Caco-2 (cell line): ENCODE measurements around the gene EVC2. TPM values are rescaled to one million over a fixed set of nuclear protein-coding genes. Genes with fewer than 3 reads are reported as not detected.

Source experiments
- BruUV-seq: library from RNA; stranded (reverse); fragments of 400-500 nt; replicated peaks from 2 replicates; lab custom pipeline; 2021; lab: Mats Ljungman, UMichigan
- CTCF ChIA-PET: fragments of 300-600 bp; sonication (Branson Sonifier 250); formaldehyde crosslinking; loops from one replicate; lab custom pipeline; 2022; ENCODE audit warnings: antibody characterized with exemption; lab: Charles Lee
- POLR2A ChIA-PET: fragments of 300-600 bp; sonication (Branson Sonifier 250); formaldehyde crosslinking; loops from one replicate; lab custom pipeline; 2022; ENCODE audit warnings: antibody characterized with exemption; lab: Charles Lee
- DNase-seq, 2 experiments: peaks; one replicate each; pipeline versions ENCODE4 v3.0.0 to v3.0.0-alpha.2; 2020 to 2022
- H3K27me3 ChIP-seq: replicated peaks from 2 replicates; pipeline ENCODE4 v1.6.0; 2011; ENCODE audit warnings: low read length; ENCODE audit not compliant: control insufficient read depth, insufficient read depth
- H3K36me3 ChIP-seq: 2 replicates; pipeline ENCODE4 v1.5.1; 2011; ENCODE audit warnings: low read length; ENCODE audit not compliant: control insufficient read depth, insufficient read depth
- H3K4me1 ChIP-seq: fragments of 250-450 bp; sonication (Bioruptor Pico); 2 replicates; pipeline ENCODE4 v1.5.1; 2020; ENCODE audit warnings: mild to moderate bottlenecking
- H3K4me3 ChIP-seq: 2 replicates; pipeline ENCODE4 v1.5.1; 2011; ENCODE audit warnings: low read depth, mild to moderate bottlenecking, control low read depth, low read length
- H3K9me3 ChIP-seq: fragments of 250-450 bp; sonication (Bioruptor Pico); 2 replicates; pipeline ENCODE4 v1.5.1; 2020; ENCODE audit warnings: mild to moderate bottlenecking, moderate library complexity
- H3K27ac Mint-ChIP-seq: one replicate; pipeline ENCODE4 v1.8.0; 2022; ENCODE audit warnings: mixed read lengths; ENCODE audit not compliant: unreplicated experiment
- H3K27me3 Mint-ChIP-seq: one replicate; pipeline ENCODE4 v1.8.0; 2022; ENCODE audit warnings: mixed read lengths; ENCODE audit not compliant: insufficient read depth, unreplicated experiment
- H3K36me3 Mint-ChIP-seq: one replicate; pipeline ENCODE4 v1.8.0; 2022; ENCODE audit warnings: mild to moderate bottlenecking, mixed read lengths; ENCODE audit not compliant: insufficient read depth, unreplicated experiment
- H3K4me1 Mint-ChIP-seq: one replicate; pipeline ENCODE4 v1.8.0; 2022; ENCODE audit warnings: low read depth, mixed read lengths; ENCODE audit not compliant: unreplicated experiment
- H3K4me3 Mint-ChIP-seq: one replicate; pipeline ENCODE4 v1.8.0; 2022; ENCODE audit warnings: mild to moderate bottlenecking, moderate library complexity, mixed read lengths; ENCODE audit not compliant: unreplicated experiment
- H3K9me3 Mint-ChIP-seq: one replicate; pipeline ENCODE4 v1.8.0; 2022; ENCODE audit warnings: mixed read lengths; ENCODE audit not compliant: unreplicated experiment
- intact Hi-C: fragments of 100-400 bp; cut with micrococcal nuclease; formaldehyde crosslinking; loops from one replicate; pipeline ENCODE4 v1.10.0; 2022; ENCODE audit not compliant: unreplicated experiment
- total RNA-seq: library from RNA; stranded (reverse); gene quantifications from 2 replicates; pipeline ENCODE4 v1.2.3, GENCODE V29; 2022
- TF ChIP-seq, protein P1 (sequence below), 2 experiments: fragments of 200-600 bp in 1 of 2; IDR thresholded peaks; 1 replicate in 1 of 2; 2 replicates in 1 of 2; pipeline versions ENCODE4 v1.5.1 to v1.8.0; 2011 to 2022; ENCODE audit warnings: antibody characterized with exemption in 1 of 2, control low read depth in 1 of 2, inconsistent platforms in 1 of 2, low read depth in 1 of 2, low read length in 1 of 2, mild to moderate bottlenecking in 1 of 2, moderate library complexity in 1 of 2; ENCODE audit not compliant: insufficient read depth in 1 of 2, severe bottlenecking in 1 of 2, unreplicated experiment in 1 of 2

EVC2 gene
- total RNA-seq, 1 experiment from 2014 or later: not detected

DNA sequence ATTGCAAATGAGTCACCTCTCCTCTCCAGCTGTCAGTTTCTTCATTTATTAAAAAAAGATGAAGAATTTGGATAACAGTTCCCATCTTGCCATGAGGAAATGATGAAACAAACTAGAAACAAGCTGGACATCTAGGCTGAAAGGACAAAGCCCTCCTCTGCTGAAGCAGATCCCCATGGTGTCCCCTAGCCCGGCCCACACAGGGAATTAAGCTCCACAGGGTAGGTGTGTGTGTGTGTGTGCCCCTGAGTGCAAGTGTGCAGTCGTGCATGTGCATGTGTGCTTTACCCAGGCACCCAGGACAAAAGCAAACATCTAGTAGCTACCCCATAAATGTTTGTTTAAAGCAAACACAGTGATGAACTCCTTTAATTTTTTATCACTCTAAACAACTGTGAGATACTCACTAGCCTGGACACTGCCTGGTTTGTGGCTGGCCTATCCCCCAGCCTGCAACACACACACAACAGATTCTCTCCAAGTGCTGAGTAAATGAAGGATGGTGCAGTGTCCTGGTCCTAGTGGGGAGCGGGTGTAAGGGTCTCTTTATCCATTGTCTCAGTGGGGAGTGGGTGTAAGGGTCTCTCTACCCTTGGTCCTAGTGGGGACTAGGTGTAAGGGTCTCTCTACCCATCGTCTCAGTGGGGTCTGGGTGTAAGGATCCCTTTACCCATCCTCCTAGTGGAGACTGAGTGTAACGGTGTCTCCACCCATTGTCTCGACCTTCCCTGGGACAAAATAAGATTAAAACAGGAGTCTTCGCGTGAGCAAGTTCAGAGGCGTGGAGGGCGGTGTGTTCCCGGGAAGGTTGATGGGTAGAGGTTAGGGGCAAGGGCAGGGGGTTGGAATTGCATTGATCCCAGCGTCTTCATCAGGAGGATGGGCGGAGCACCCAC, 2.0 kb upstream of the EVC2 start:
- TF ChIP-seq, protein P1, sequence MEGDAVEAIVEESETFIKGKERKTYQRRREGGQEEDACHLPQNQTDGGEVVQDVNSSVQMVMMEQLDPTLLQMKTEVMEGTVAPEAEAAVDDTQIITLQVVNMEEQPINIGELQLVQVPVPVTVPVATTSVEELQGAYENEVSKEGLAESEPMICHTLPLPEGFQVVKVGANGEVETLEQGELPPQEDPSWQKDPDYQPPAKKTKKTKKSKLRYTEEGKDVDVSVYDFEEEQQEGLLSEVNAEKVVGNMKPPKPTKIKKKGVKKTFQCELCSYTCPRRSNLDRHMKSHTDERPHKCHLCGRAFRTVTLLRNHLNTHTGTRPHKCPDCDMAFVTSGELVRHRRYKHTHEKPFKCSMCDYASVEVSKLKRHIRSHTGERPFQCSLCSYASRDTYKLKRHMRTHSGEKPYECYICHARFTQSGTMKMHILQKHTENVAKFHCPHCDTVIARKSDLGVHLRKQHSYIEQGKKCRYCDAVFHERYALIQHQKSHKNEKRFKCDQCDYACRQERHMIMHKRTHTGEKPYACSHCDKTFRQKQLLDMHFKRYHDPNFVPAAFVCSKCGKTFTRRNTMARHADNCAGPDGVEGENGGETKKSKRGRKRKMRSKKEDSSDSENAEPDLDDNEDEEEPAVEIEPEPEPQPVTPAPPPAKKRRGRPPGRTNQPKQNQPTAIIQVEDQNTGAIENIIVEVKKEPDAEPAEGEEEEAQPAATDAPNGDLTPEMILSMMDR (IDR thresholded peaks at IDR 0.05; ENCODE audit: insufficient read depth in 1 of 2, low read depth in 1 of 2, low read length in 1 of 2, severe bottlenecking in 1 of 2, unreplicated experiment in 1 of 2): no peak
- ChIA-PET CTCF (no interaction called here), POLR2A (no interaction called here)
- H3K27ac Mint-ChIP-seq: no peak overlapping the region
- Histone ChIP-seq H3K4me3 (no peak overlapping the region), H3K36me3 (no peaks in the 10 kb centered on the region), H3K27me3 (no peaks in the 10 kb centered on the region), H3K9me3 (0 out of 2 replicates have a peak, but pooled peaks cover 2% of the 10 kb centered on the region), H3K4me1 (no peaks in the 10 kb centered on the region)
- H3K27me3 Mint-ChIP-seq: no peaks in the 10 kb centered on the region
- peaks cover 13% of the 10 kb centered on the region for H3K9me3 Mint-ChIP-seq
- H3K36me3 Mint-ChIP-seq: no peaks in the 10 kb centered on the region
- no TSS peak for BruUV-seq
- intact Hi-C loops: no loop called here
- H3K4me1 Mint-ChIP-seq: no peaks in the 10 kb centered on the region
- no peak overlapping the region for H3K4me3 Mint-ChIP-seq
- no peak for DNase-seq

DNA sequence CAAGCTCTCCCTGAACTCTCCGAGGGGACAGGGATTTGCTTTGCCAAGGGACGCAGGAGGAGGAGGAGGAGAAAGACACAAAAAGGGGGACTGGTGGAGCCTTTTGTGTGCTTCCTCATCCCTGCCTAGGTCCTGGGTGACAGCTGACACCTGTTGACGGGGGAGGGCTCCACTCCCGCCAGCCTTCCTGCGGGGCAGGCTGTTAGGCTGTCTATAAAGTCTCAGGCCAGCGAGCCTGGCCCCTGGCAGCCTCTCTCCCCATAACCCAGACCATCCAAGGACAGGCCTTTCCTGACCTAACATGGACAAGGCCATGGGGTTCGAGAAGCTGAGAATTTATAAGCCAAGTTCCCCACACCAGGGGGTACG, 832 bp upstream of the EVC2 start:
- Histone ChIP-seq H3K4me3 (no peak overlapping the region), H3K9me3 (no peaks in the 10 kb centered on the region), H3K27me3 (no peaks in the 10 kb centered on the region), H3K4me1 (no peaks in the 10 kb centered on the region), H3K36me3 (no peaks in the 10 kb centered on the region)
- H3K27me3 Mint-ChIP-seq: no peaks in the 10 kb centered on the region
- POLR2A ChIA-PET: no interaction called here
- CTCF ChIA-PET: no interaction called here
- DNase-seq: no peak
- no peak overlapping the region for H3K27ac Mint-ChIP-seq
- BruUV-seq: no TSS peak
- H3K9me3 Mint-ChIP-seq: peaks cover 7% of the 10 kb centered on the region
- H3K4me1 Mint-ChIP-seq: no peaks in the 10 kb centered on the region
- TF ChIP-seq, protein P1 (IDR thresholded peaks at IDR 0.05; ENCODE audit: insufficient read depth in 1 of 2, low read depth in 1 of 2, low read length in 1 of 2, severe bottlenecking in 1 of 2, unreplicated experiment in 1 of 2): no peak
- H3K36me3 Mint-ChIP-seq: no peaks in the 10 kb centered on the region
- intact Hi-C loops: no loop called here
- H3K4me3 Mint-ChIP-seq: no peak overlapping the region

DNA sequence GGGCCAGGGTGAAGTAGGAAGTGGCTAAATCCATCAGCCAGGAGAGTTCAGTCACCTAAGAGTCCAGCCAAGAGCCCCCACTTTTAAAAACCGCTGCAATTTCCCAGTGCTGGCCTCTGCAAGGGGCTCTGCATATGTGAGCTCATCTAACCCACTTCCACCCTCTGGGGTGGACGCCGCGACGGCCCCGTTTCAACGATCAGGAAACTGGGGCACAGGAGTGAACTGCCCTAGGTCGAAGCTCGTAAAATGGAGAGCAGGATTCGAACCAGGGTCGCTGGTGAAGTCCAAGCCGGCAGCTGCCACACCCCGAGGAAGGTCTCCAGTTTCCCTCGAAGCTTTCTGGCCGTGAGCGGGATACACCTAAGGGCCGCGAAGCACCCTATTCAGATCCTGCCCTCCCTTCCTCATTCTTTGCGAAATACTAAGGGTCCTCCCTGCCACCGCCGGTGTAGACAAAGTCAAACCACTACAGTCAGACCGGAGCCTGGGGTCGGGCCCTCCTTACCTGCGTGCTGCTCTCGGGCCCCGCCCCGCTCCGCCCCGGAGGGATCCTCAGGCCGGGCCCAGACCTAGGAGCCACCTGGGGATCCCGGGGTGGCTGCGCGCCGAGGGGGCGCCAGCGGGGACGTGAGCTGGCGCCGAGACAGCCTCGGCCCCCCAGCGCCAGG, 446 bp downstream of the EVC2 start:
- intact Hi-C loops: no loop called here
- POLR2A ChIA-PET: no interaction called here
- peaks cover 4% of the 10 kb centered on the region for H3K27me3 Mint-ChIP-seq
- TF ChIP-seq, protein P1 (IDR thresholded peaks at IDR 0.05; ENCODE audit: insufficient read depth in 1 of 2, low read depth in 1 of 2, low read length in 1 of 2, severe bottlenecking in 1 of 2, unreplicated experiment in 1 of 2): no peak
- H3K4me3 Mint-ChIP-seq: no peak overlapping the region
- H3K27me3 ChIP-seq: no peaks in the 10 kb centered on the region
- H3K4me3 ChIP-seq: no peak overlapping the region
- no peaks in the 10 kb centered on the region for H3K36me3 ChIP-seq
- H3K4me1 Mint-ChIP-seq: no peaks in the 10 kb centered on the region
- DNase-seq: no peak
- peaks cover 6% of the 10 kb centered on the region for H3K9me3 Mint-ChIP-seq
- H3K27ac Mint-ChIP-seq: no peak overlapping the region
- H3K4me1 ChIP-seq: no peaks in the 10 kb centered on the region
- no peaks in the 10 kb centered on the region for H3K9me3 ChIP-seq
- CTCF ChIA-PET: no interaction called here
- no peaks in the 10 kb centered on the region for H3K36me3 Mint-ChIP-seq
- no TSS peak for BruUV-seq
